H1 (cell line): ENCODE data around the gene SPACA4. TPM values are rescaled to one million over a fixed set of nuclear protein-coding genes. Genes with fewer than 3 reads are reported as not detected.

Source experiments
- CTCF ChIA-PET: fragments of 300-600 bp; sonication (Branson Sonifier 250); formaldehyde crosslinking; loops from one replicate; lab custom pipeline; 2021; ENCODE audit not compliant: partially characterized antibody; lab: Charles Lee
- POLR2A ChIA-PET: fragments of 300-600 bp; sonication (Branson Sonifier 250); formaldehyde crosslinking; loops from one replicate; lab custom pipeline; 2021; ENCODE audit warnings: inconsistent platforms; ENCODE audit not compliant: partially characterized antibody; lab: Charles Lee
- DNase-seq, 2 experiments: peaks; one replicate each; pipeline versions ENCODE4 v3.0.0 to v3.0.0-alpha.2; 2010 to 2022; ENCODE audit warnings: low spot score in 2 of 2, low read depth in 1 of 2, mixed read lengths in 1 of 2
- FAIRE-seq: peaks from 2 replicates; lab custom pipeline; 2011; peaks lifted over from hg19 to GRCh38; lab: Jason Lieb, UNC
- H2AFZ ChIP-seq: 2 replicates; pipeline ENCODE4 v1.8.1; 2012; ENCODE audit warnings: low read length, inconsistent platforms
- H2AK5ac ChIP-seq: 2 replicates; pipeline ENCODE4 v1.6.1; 2013; ENCODE audit warnings: low read depth, low read length
- H2BK120ac ChIP-seq: replicated peaks from 2 replicates; pipeline ENCODE3; 2013; ENCODE audit warnings: low read depth, low read length, inconsistent platforms
- H2BK12ac ChIP-seq: 2 replicates; pipeline ENCODE4 v1.6.1; 2013; ENCODE audit warnings: low read depth, low read length
- H2BK15ac ChIP-seq: 2 replicates; pipeline ENCODE4 v1.6.1; 2013; ENCODE audit warnings: low read length
- H2BK20ac ChIP-seq: 2 replicates; pipeline ENCODE4 v1.6.1; 2013; ENCODE audit warnings: low read length
- H2BK5ac ChIP-seq: 2 replicates; pipeline ENCODE4 v1.6.1; 2013; ENCODE audit warnings: low read depth, low read length
- H3K14ac ChIP-seq: 2 replicates; pipeline ENCODE4 v1.6.1; 2013; ENCODE audit warnings: inconsistent platforms; ENCODE audit not compliant: insufficient read length
- H3K18ac ChIP-seq: 2 replicates; pipeline ENCODE4 v1.6.1; 2013; ENCODE audit warnings: low read length; ENCODE audit errors: extremely low read depth
- H3K23ac ChIP-seq: 2 replicates; pipeline ENCODE4 v1.6.1; 2013; ENCODE audit warnings: inconsistent platforms; ENCODE audit not compliant: insufficient read length
- H3K23me2 ChIP-seq: 2 replicates; pipeline ENCODE4 v1.6.1; 2013; ENCODE audit warnings: low read depth, low read length
- H3K27ac ChIP-seq: 2 replicates; pipeline ENCODE4 v1.6.1; 2011; ENCODE audit warnings: low read depth, low read length, inconsistent platforms
- H3K27me3 ChIP-seq, 4 experiments: replicated peaks in 1 of 4; 1 replicate in 1 of 4; 2 replicates in 3 of 4; pipeline versions ENCODE4 v1.6.1 to v1.8.1; 2011 to 2013; ENCODE audit warnings: low read length in 3 of 4, mild to moderate bottlenecking in 3 of 4, inconsistent platforms in 2 of 4, mixed read lengths in 2 of 4, moderate library complexity in 1 of 4; ENCODE audit not compliant: control insufficient read depth in 3 of 4, insufficient read depth in 3 of 4; ENCODE audit errors: extremely low read depth in 1 of 4
- H3K36me3 ChIP-seq, 4 experiments: 2 replicates each; pipeline versions ENCODE4 v1.6.1 to v1.8.1; 2011 to 2013; ENCODE audit warnings: mild to moderate bottlenecking in 4 of 4, low read length in 3 of 4, moderate library complexity in 2 of 4, control low read depth in 1 of 4, inconsistent platforms in 1 of 4; ENCODE audit not compliant: insufficient read depth in 4 of 4, control insufficient read depth in 2 of 4
- H3K4ac ChIP-seq: replicated peaks from 2 replicates; pipeline ENCODE3; 2013; ENCODE audit warnings: low read length, low read depth, mixed read lengths, inconsistent platforms; ENCODE audit not compliant: insufficient read length
- H3K4me1 ChIP-seq, 4 experiments: replicated peaks in 1 of 4; 1 replicate in 1 of 4; 2 replicates in 3 of 4; pipeline versions ENCODE4 v1.6.1 to v1.8.1; 2011 to 2013; ENCODE audit warnings: low read length in 3 of 4, inconsistent platforms in 2 of 4, mixed read lengths in 1 of 4; ENCODE audit not compliant: insufficient read depth in 4 of 4, control insufficient read depth in 3 of 4
- H3K4me2 ChIP-seq, 2 experiments: 2 replicates each; pipeline versions ENCODE4 v1.6.1 to v1.8.1; 2011 to 2013; ENCODE audit warnings: low read depth in 2 of 2, low read length in 2 of 2, control low read depth in 1 of 2, inconsistent platforms in 1 of 2, mild to moderate bottlenecking in 1 of 2; ENCODE audit not compliant: insufficient read depth in 1 of 2
- H3K4me3 ChIP-seq, 4 experiments: fragments of 200-600, 300-600 bp in 1 of 4; sonication (generic), shearing (Covaris generic), sonication (Bioruptor Twin) in 1 of 4; 2 replicates each; pipeline versions ENCODE4 v1.5.1 to v1.8.1; 2011 to 2016; ENCODE audit warnings: low read length in 4 of 4, low read depth in 3 of 4, control low read depth in 2 of 4, inconsistent platforms in 2 of 4, mild to moderate bottlenecking in 2 of 4, mixed read lengths in 1 of 4, moderate library complexity in 1 of 4; ENCODE audit not compliant: insufficient read depth in 2 of 4; ENCODE audit errors: extremely low read depth in 1 of 4
- H3K56ac ChIP-seq: replicated peaks from 2 replicates; pipeline ENCODE3; 2013; ENCODE audit warnings: low read depth, mild to moderate bottlenecking, mixed read lengths, low read length, inconsistent platforms; ENCODE audit not compliant: insufficient read length
- H3K79me1 ChIP-seq: 2 replicates; pipeline ENCODE4 v1.6.1; 2013; ENCODE audit warnings: low read depth, low read length, control low read depth
- H3K79me2 ChIP-seq, 2 experiments: 2 replicates each; pipeline versions ENCODE4 v1.6.1 to v1.8.1; 2012 to 2013; ENCODE audit warnings: low read length in 2 of 2, mild to moderate bottlenecking in 2 of 2, inconsistent platforms in 1 of 2; ENCODE audit not compliant: insufficient read depth in 2 of 2, control insufficient read depth in 1 of 2
- H3K9ac ChIP-seq, 4 experiments: replicated peaks in 1 of 4; 1 replicate in 1 of 4; 2 replicates in 3 of 4; pipeline versions ENCODE4 v1.6.1 to v1.8.1; 2011 to 2013; ENCODE audit warnings: low read depth in 3 of 4, low read length in 3 of 4, control low read depth in 2 of 4, mild to moderate bottlenecking in 2 of 4, moderate library complexity in 2 of 4, inconsistent platforms in 1 of 4; ENCODE audit errors: extremely low read depth in 1 of 4
- H3K9me3 ChIP-seq, 2 experiments: 2 replicates each; pipeline versions ENCODE4 v1.6.1 to v1.8.1; 2012 to 2013; ENCODE audit warnings: mild to moderate bottlenecking in 2 of 2, moderate library complexity in 2 of 2, control low read depth in 1 of 2, inconsistent platforms in 1 of 2, low read depth in 1 of 2, low read length in 1 of 2, mixed read lengths in 1 of 2; ENCODE audit not compliant: insufficient read depth in 2 of 2
- H4K20me1 ChIP-seq, 2 experiments: replicated peaks in 1 of 2; 2 replicates each; pipeline versions ENCODE3 to v1.8.1; 2011 to 2013; ENCODE audit warnings: inconsistent platforms in 2 of 2, low read length in 2 of 2, mild to moderate bottlenecking in 1 of 2; ENCODE audit not compliant: insufficient read depth in 2 of 2, control insufficient read depth in 1 of 2
- H4K5ac ChIP-seq: 2 replicates; pipeline ENCODE4 v1.6.1; 2013; ENCODE audit warnings: low read length, low read depth, mixed read lengths, inconsistent platforms; ENCODE audit not compliant: insufficient read length
- H4K8ac ChIP-seq: 2 replicates; pipeline ENCODE4 v1.8.0; 2013; ENCODE audit warnings: mild to moderate bottlenecking, moderate library complexity, low read length, inconsistent platforms; ENCODE audit not compliant: insufficient read depth; ENCODE audit errors: extremely low read depth
- H4K91ac ChIP-seq: replicated peaks from 2 replicates; pipeline ENCODE3; 2013; ENCODE audit warnings: low read length, mixed read lengths, inconsistent platforms; ENCODE audit not compliant: insufficient read length
- BCL11A ChIP-seq, 2 experiments: IDR thresholded peaks; one replicate each; pipeline ENCODE4 v1.6.1; 2011; ENCODE audit warnings: low read depth in 2 of 2, low read length in 2 of 2, mild to moderate bottlenecking in 2 of 2
- CEBPB ChIP-seq: IDR thresholded peaks from 2 replicates; pipeline ENCODE4 v1.6.1; 2012; ENCODE audit warnings: low read depth, low read length
- CREB1 ChIP-seq: IDR thresholded peaks from 2 replicates; pipeline ENCODE4 v1.6.1; 2012; ENCODE audit warnings: inconsistent platforms
- CTBP2 ChIP-seq: IDR thresholded peaks from 2 replicates; pipeline ENCODE4 v1.7.0; 2011; ENCODE audit warnings: borderline replicate concordance, mild to moderate bottlenecking, moderate library complexity, mixed read lengths, low read length; ENCODE audit not compliant: insufficient read depth, insufficient read length
- EGR1 ChIP-seq: IDR thresholded peaks from 2 replicates; pipeline ENCODE4 v1.6.1; 2011; ENCODE audit warnings: low read depth, low read length, borderline replicate concordance
- EZH2 ChIP-seq: fragments of 200-600 bp; sonication (generic); IDR thresholded peaks from 2 replicates; pipeline ENCODE4 v1.7.1; 2012; ENCODE audit warnings: low read depth, mild to moderate bottlenecking, moderate library complexity, low read length, inconsistent platforms; ENCODE audit not compliant: severe bottlenecking
- HDAC6 ChIP-seq: IDR thresholded peaks from one replicate; pipeline ENCODE4 v1.7.1; 2012; ENCODE audit warnings: low read depth, mild to moderate bottlenecking, inconsistent platforms, low read length, moderate library complexity
- JUND ChIP-seq: IDR thresholded peaks from 2 replicates; pipeline ENCODE4 v1.6.1; 2011; ENCODE audit warnings: mild to moderate bottlenecking, improper control_type of control experiment, low read length
- POLR2AphosphoS5 ChIP-seq: IDR thresholded peaks from 2 replicates; pipeline ENCODE4 v1.6.1; 2011; ENCODE audit warnings: low read depth, low read length
- POU5F1 ChIP-seq: IDR thresholded peaks from 2 replicates; pipeline ENCODE4 v1.6.1; 2011; ENCODE audit warnings: low read depth, mild to moderate bottlenecking, low read length, moderate library complexity
- SIX5 ChIP-seq: IDR thresholded peaks from 2 replicates; pipeline ENCODE4 v1.6.1; 2011; ENCODE audit warnings: mild to moderate bottlenecking, low read depth, low read length
- SP2 ChIP-seq: IDR thresholded peaks from 2 replicates; pipeline ENCODE4 v1.6.1; 2012; ENCODE audit warnings: mild to moderate bottlenecking, low read length, inconsistent platforms
- SRF ChIP-seq: IDR thresholded peaks from 2 replicates; pipeline ENCODE4 v1.6.1; 2011; ENCODE audit warnings: mild to moderate bottlenecking, low read depth, low read length, moderate library complexity
- YY1 ChIP-seq: IDR thresholded peaks from 2 replicates; pipeline ENCODE4 v1.6.1; 2011; ENCODE audit warnings: low read depth, mild to moderate bottlenecking, low read length
- WGBS, 2 experiments: shearing (Covaris generic) in 1 of 2; methylation state at CpG; one replicate each; pipeline versions ENCODE4 v1.1.6 to v1.1.7; 2013 to 2015; ENCODE audit warnings: low lambda C conversion rate in 2 of 2, mixed read lengths in 2 of 2, inconsistent platforms in 1 of 2, low coverage in 1 of 2, missing lambda C conversion rate in 1 of 2; ENCODE audit not compliant: insufficient replicate concordance in 2 of 2, insufficient coverage in 1 of 2, insufficient read length in 1 of 2; ENCODE audit errors: extremely low coverage in 1 of 2, missing lambda C conversion rate in 1 of 2; 5-methylcytosine and 5-hydroxymethylcytosine counted together
- polyA plus RNA-seq, 7 experiments: library from polyadenylated mRNA; depleted of rRNA in 3 of 7; stranded (reverse) in 5 of 7; unstranded in 2 of 7; fragments of >200 nt in 5 of 7; fragments of 200-250 nt in 2 of 7; gene quantifications; 1 replicate in 5 of 7; 2 replicates in 1 of 7; 4 replicates in 1 of 7; pipeline versions ENCODE4 v1.2.1 to v1.2.3, GENCODE V29; 2011 to 2013; ENCODE audit warnings: missing spikeins in 2 of 7, mixed read lengths in 2 of 7
- total RNA-seq: library from RNA; stranded (reverse); fragmentation: NEBNext Ultra II Directional; extraction: Animal tissue kit (Norgen Biotek cat#: 25700); gene quantifications from 2 replicates; pipeline ENCODE4 v1.2.1, GENCODE V29; 2021

SPACA4 gene
- total and polyA plus RNA-seq, 2 of the 8 experiments (the other 6 are each of a cell fraction or from before 2014, with no cell fraction given) = not detected

GRCh38 chr19:48654299-48655059, 47.9 kb downstream of the SPACA4 start:
- POLR2A ChIA-PET = interaction anchor here (1.0 to 1.5 kb wide), 5 partner anchors 9 to 217 kb away, joined by 3 to 6 read pairs (median 3); partner anchors contain the start of genes CA11, IZUMO1 and PPP1R15A
- CTCF ChIA-PET = interaction anchor here (0.6 to 1.8 kb wide), 5 partner anchors 9 to 318 kb away, joined by 3 to 5 read pairs (median 3); partner anchors contain the start of gene CA11
- H3K4ac ChIP-seq = no peak overlapping the region
- TF ChIP-seq SIX5 (no peak), POU5F1 (no peak), YY1 (no peak), EZH2 (no peak), SP2 (no peak), POLR2AphosphoS5 (no peak), SRF (no peak), CTBP2 (no peak), EGR1 (no peak), BCL11A (IDR thresholded peaks at IDR 0.05; ENCODE audit: low read depth in 2 of 2, low read length in 2 of 2) (no peak), JUND (no peak), CREB1 (no peak), HDAC6 (no peak), CEBPB (no peak)

More at GRCh38 chr19:48654299-48655059, 47.9 kb downstream of the SPACA4 start:
- H3K4me1 ChIP-seq = no peaks in the 10 kb centered on the region; a peak in 1 of 7 replicates
- no peak overlapping the region for H2BK12ac ChIP-seq
- no peak overlapping the region for H4K91ac ChIP-seq
- no peak overlapping the region for H2BK15ac ChIP-seq
- H3K18ac ChIP-seq = no peak overlapping the region
- no peak overlapping the region for H3K4me2 ChIP-seq
- H3K79me1 ChIP-seq = no peaks in the 10 kb centered on the region
- no peaks in the 10 kb centered on the region for H3K79me2 ChIP-seq
- H2BK5ac ChIP-seq = no peak overlapping the region
- no peak overlapping the region for H4K8ac ChIP-seq
- no peak overlapping the region for H3K4me3 ChIP-seq
- H2AFZ ChIP-seq = no peak overlapping the region
- H3K36me3 ChIP-seq = no peaks in the 10 kb centered on the region
- H2BK20ac ChIP-seq = no peak overlapping the region
- 0 out of 4 replicates have a peak, but pooled peaks cover 0 to 3% of the 10 kb centered on the region in 2 experiments for H3K9me3 ChIP-seq
- no peak overlapping the region for H3K23ac ChIP-seq
- no peak overlapping the region for H2AK5ac ChIP-seq
- H3K14ac ChIP-seq = no peak overlapping the region
- FAIRE-seq (no peak), DNase-seq (no peak)
- no peak overlapping the region for H3K9ac ChIP-seq
- H3K56ac ChIP-seq = no peak overlapping the region
- no peak overlapping the region for H3K27ac ChIP-seq
- no peak overlapping the region for H4K5ac ChIP-seq
- WGBS, 2 experiments = 87% methylated on average over 10 of the region's 11 CpGs; no CpG with 5 or more reads in 1 of the 2 experiments
- H2BK120ac ChIP-seq = no peak overlapping the region
- H3K23me2 ChIP-seq = no peaks in the 10 kb centered on the region
- no peaks in the 10 kb centered on the region for H3K27me3 ChIP-seq
- no peaks in the 10 kb centered on the region for H4K20me1 ChIP-seq
